ENCODE data around the gene NOTCH3. TPM values are rescaled to one million over a fixed set of nuclear protein-coding genes. Genes with fewer than 3 reads are reported as not detected.

The NOTCH3 gene
- total and polyA plus RNA-seq, 9 donors = 6.1 to 47.6 (median 17.9) TPM

DNA sequence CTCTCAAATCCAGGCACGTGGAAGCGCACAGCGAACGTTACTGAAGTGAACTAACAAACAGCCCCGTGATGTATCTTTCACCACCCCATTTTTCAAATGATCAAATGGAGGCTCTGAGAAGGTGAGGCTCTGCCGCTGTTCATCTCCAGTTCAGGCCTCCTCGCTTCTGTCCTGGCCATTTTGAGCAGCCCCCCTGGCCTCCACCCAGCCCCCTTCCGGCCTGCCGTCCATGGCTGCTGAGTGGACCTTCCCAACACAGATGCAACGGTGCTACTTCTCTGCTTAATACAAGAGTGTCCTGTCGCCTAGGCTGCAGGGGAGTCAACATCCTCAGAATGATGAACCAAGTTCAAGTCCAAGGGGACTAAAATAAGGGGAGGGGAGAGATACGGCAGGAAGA is 83.9 kb downstream of the NOTCH3 start:
- Histone ChIP-seq H3K4me1 (ENCODE audit: insufficient read depth) (no peaks in the 10 kb centered on the region), H3K27ac (no peak overlapping the region), H3K27me3 (no peaks in the 10 kb centered on the region), H3K4me3 (no peak overlapping the region), H3K9me3 (no peaks in the 10 kb centered on the region), H3K36me3 (no peaks in the 10 kb centered on the region)
- no peak for DNase-seq
- TF ChIP-seq EP300 (IDR thresholded peaks at IDR 0.05) (no peak), POLR2A (IDR thresholded peaks at IDR 0.05) (no peak)
- TF ChIP-seq, protein P1, sequence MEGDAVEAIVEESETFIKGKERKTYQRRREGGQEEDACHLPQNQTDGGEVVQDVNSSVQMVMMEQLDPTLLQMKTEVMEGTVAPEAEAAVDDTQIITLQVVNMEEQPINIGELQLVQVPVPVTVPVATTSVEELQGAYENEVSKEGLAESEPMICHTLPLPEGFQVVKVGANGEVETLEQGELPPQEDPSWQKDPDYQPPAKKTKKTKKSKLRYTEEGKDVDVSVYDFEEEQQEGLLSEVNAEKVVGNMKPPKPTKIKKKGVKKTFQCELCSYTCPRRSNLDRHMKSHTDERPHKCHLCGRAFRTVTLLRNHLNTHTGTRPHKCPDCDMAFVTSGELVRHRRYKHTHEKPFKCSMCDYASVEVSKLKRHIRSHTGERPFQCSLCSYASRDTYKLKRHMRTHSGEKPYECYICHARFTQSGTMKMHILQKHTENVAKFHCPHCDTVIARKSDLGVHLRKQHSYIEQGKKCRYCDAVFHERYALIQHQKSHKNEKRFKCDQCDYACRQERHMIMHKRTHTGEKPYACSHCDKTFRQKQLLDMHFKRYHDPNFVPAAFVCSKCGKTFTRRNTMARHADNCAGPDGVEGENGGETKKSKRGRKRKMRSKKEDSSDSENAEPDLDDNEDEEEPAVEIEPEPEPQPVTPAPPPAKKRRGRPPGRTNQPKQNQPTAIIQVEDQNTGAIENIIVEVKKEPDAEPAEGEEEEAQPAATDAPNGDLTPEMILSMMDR (IDR thresholded peaks at IDR 0.05) = no peak
- 84 to 90% (median 87%) methylated on average over 12 of the region's 12 CpGs for WGBS, 3 donors
- intact Hi-C loops (cut with DNase I) = loop anchor here in 1 of 4 donors (10.0 kb wide), 2 partner anchors 138 to 998 kb away; partner anchors contain the start of gene RAB8A

DNA sequence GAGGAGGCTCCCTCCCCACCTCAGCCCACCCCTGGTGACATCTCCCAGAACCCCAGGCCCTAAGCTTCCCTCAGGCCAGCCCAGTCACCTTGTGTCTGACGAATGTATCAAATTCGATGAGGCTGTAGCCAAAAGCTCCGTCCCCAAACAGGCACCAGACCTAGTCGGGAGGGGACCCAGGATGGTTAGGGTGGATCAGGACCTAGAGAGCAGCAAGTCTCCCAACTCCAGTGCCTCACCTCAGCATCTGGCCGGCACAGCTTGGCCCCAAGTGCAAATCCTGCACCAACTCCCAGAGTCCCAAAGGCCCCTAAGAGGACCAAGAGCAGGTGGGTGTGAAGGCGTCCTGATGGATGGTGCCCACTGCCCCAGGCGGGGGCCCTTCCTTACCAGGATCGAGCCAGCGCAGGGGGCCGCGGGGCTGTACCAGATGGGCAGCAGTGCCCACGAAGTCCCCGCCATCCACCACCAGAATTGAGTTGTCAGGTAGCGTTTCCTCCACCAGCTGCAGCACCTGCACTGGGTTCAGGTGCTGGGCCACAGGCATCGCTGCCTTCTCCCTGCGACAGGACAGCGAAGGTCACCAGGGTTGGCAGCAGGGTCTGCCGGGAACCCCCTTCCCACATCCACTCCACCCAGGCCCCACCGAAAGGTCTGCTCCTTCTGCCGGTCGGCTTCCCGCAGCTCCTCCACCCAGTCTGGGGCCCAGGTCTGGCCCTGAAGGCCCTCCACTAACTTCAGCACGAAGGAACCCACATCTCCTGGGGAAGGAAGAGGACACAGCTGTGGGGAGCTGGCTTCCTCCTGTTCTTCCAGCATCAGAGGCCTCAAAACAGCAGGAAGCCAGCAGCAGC is 84.8 kb downstream of the NOTCH3 start:
- Histone ChIP-seq H3K27ac (peak overlapping the region in 1 of 2 donors; percentile 30), H3K4me3 (no peak overlapping the region), H3K27me3 (no peaks in the 10 kb centered on the region), H3K36me3 (no peaks in the 10 kb centered on the region), H3K4me1 (ENCODE audit: insufficient read depth) (no peaks in the 10 kb centered on the region), H3K9me3 (no peaks in the 10 kb centered on the region)
- WGBS, 3 donors = 77 to 86% (median 83%) methylated on average over 22 to 23 of the region's 23 CpGs
- TF ChIP-seq EP300 (IDR thresholded peaks at IDR 0.05) (no peak), POLR2A (IDR thresholded peaks at IDR 0.05) (no peak)
- TF ChIP-seq, protein P1 (IDR thresholded peaks at IDR 0.05) = no peak
- no peak for DNase-seq
- intact Hi-C loops (cut with DNase I) = loop anchor here in 1 of 4 donors (10.0 kb wide), 2 partner anchors 139 to 999 kb away; partner anchors contain the start of gene RAB8A

DNA sequence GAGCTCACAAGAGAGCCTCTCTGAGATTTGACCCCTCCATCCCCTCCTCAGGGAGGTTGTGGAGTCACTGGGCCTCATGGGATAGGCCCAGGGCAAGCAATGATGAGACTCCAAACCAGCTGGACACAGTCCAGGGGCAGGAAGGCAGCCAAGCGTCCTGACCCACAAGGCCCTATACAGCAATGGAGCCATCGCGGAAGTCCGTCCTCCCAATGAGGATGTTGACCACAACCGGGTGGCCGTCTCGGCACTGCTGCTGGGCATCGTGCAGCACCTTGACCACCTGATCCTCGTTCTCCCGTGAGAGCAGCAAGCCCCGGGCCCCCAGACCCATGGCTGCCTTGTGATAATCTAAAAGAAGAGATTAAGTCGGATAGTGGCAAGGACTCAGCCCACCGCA is 85.7 kb downstream of the NOTCH3 start:
- no peak overlapping the region for H3K4me3 ChIP-seq
- no peaks in the 10 kb centered on the region for H3K27me3 ChIP-seq
- H3K36me3 ChIP-seq = no peaks in the 10 kb centered on the region
- DNase-seq = peak; percentile 76 to 88 (median 76)
- no peaks in the 10 kb centered on the region for H3K4me1 ChIP-seq (ENCODE audit: insufficient read depth)
- no peaks in the 10 kb centered on the region for H3K9me3 ChIP-seq
- intact Hi-C loops (cut with DNase I) = loop anchor here in 1 of 4 donors (10.0 kb wide), 2 partner anchors 140 to 1000 kb away; partner anchors contain the start of gene RAB8A
- peak overlapping the region in 1 of 2 donors; percentile 30 for H3K27ac ChIP-seq
- TF ChIP-seq, protein P1 (IDR thresholded peaks at IDR 0.05) = no peak
- TF ChIP-seq POLR2A (IDR thresholded peaks at IDR 0.05) (no peak), EP300 (IDR thresholded peaks at IDR 0.05) (no peak)
- WGBS, 3 donors = 13 to 27% (median 24%) methylated on average over 13 of the region's 13 CpGs

DNA sequence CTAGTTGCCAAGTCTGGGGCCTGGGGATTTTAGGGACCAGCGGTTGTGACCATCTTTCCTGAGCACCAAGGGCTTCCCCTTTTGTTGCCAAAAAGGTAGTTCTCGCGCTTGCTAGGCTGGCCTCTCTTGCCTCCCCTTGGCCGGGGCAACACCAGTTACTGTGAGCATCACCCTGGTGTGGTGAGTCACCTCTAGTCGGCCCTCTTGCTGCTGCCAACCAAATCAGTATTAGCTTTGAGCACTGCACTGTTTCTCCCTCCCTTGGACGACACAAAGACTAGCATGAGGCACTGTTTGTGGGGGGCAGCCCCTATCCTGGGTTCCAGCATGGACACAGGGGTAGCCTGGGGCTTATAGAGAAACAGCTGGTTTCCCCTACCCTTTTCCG is 86.6 kb downstream of the NOTCH3 start:
- 57 to 60% (median 57%) methylated on average over 7 of the region's 7 CpGs for WGBS, 3 donors
- intact Hi-C loops (cut with DNase I) = loop anchor here in 1 of 4 donors (10.0 kb wide), 2 partner anchors 141 to 1001 kb away; partner anchors contain the start of gene RAB8A
- Histone ChIP-seq H3K27ac (no peak overlapping the region), H3K9me3 (no peaks in the 10 kb centered on the region), H3K27me3 (no peaks in the 10 kb centered on the region), H3K4me3 (no peak overlapping the region), H3K36me3 (no peaks in the 10 kb centered on the region), H3K4me1 (ENCODE audit: insufficient read depth) (no peaks in the 10 kb centered on the region)
- TF ChIP-seq EP300 (IDR thresholded peaks at IDR 0.05) = no peak
- TF ChIP-seq POLR2A (IDR thresholded peaks at IDR 0.05) = no peak
- TF ChIP-seq, protein P1 (IDR thresholded peaks at IDR 0.05) = no peak
- DNase-seq = no peak

Measured in ovary (tissue), 9 donors.